D721Med (cell line): ENCODE data around the gene PRKG1.

Experiments used
- DNase-seq: peaks from one replicate; pipeline ENCODE4 v3.0.0; 2011; ENCODE audit warnings: low spot score; ENCODE audit not compliant: insufficient read length
- FAIRE-seq: peaks from 2 replicates; lab custom pipeline; 2011; peaks lifted over from hg19 to GRCh38; lab: Jason Lieb, UNC
- CTCF ChIP-seq: IDR thresholded peaks from 2 replicates; pipeline ENCODE4 v1.5.1; 2012; ENCODE audit warnings: mild to moderate bottlenecking, control low read depth; ENCODE audit not compliant: insufficient read depth; ENCODE audit errors: missing control alignments

PRKG1 gene

GRCh38 chr10:51285601-51286000, 211.3 kb downstream of the PRKG1 start:
- TF ChIP-seq CTCF, result no peak
- no peak for FAIRE-seq
- no peak for DNase-seq

- TF ChIP-seq CTCF, result no peak
- FAIRE-seq (no peak), DNase-seq (no peak)
These were observed 214.2 kb downstream of the PRKG1 start for GRCh38 chr10:51288511-51288910.

- FAIRE-seq, result no peak
- no peak for DNase-seq
- TF ChIP-seq CTCF, result no peak
These were observed 215.2 kb downstream of the PRKG1 start for GRCh38 chr10:51289519-51289918.

GRCh38 chr10:51291961-51292360, 217.7 kb downstream of the PRKG1 start:
- no peak for TF ChIP-seq CTCF
- DNase-seq, result no peak
- FAIRE-seq, result no peak

- DNase-seq (no peak), FAIRE-seq (no peak)
These were observed 223.2 kb downstream of the PRKG1 start for GRCh38 chr10:51297438-51297837.

GRCh38 chr10:51300617-51301304, 226.5 kb downstream of the PRKG1 start:
- no peak for TF ChIP-seq CTCF
- no peak for FAIRE-seq

More at GRCh38 chr10:51297438-51297837, 223.2 kb downstream of the PRKG1 start:
- no peak for TF ChIP-seq CTCF

GRCh38 chr10:51301644-51302043, 227.4 kb downstream of the PRKG1 start:
- FAIRE-seq (no peak), DNase-seq (no peak)
- no peak for TF ChIP-seq CTCF

More at GRCh38 chr10:51300617-51301304, 226.5 kb downstream of the PRKG1 start:
- no peak for DNase-seq
